HL-60 (cell line): ENCODE results near the gene RBCK1.

Experiments
- CTCF ChIP-seq: IDR thresholded peaks from one replicate; pipeline ENCODE4 v1.5.1; 2011; ENCODE audit warnings: low read length, control low read depth, inconsistent platforms; ENCODE audit not compliant: insufficient read depth
- GABPA ChIP-seq: IDR thresholded peaks from 2 replicates; pipeline ENCODE4 v1.6.1; 2012; ENCODE audit warnings: low read depth
- POLR2AphosphoS5 ChIP-seq: IDR thresholded peaks from 2 replicates; pipeline ENCODE4 v1.6.1; 2012; ENCODE audit warnings: low read depth
- REST ChIP-seq: IDR thresholded peaks from 2 replicates; pipeline ENCODE4 v1.6.1; 2012; ENCODE audit warnings: low read depth; ENCODE audit not compliant: insufficient replicate concordance
- SPI1 ChIP-seq: IDR thresholded peaks from 2 replicates; pipeline ENCODE4 v1.6.1; 2012; ENCODE audit warnings: low read depth, mild to moderate bottlenecking, borderline replicate concordance

GRCh38 chr20:366719-367485, 41.2 kb upstream of the RBCK1 start:
- no peak for TF ChIP-seq CTCF
- TF ChIP-seq REST, result no peak
- TF ChIP-seq POLR2AphosphoS5, result no peak
- TF ChIP-seq GABPA, result no peak
- TF ChIP-seq SPI1, result no peak
